Eye (tissue), 1 donor: ENCODE measurements around the gene CDCP1.
"Not testable (repeated sequence)": the region's sequence is repeated elsewhere in the genome, so short reads cannot be mapped to it uniquely, and the experiment has no call there.

Source experiments
- DNase-seq: peaks from one replicate; pipeline ENCODE4 v3.0.0-alpha.2; 2015

The CDCP1 gene

DNA sequence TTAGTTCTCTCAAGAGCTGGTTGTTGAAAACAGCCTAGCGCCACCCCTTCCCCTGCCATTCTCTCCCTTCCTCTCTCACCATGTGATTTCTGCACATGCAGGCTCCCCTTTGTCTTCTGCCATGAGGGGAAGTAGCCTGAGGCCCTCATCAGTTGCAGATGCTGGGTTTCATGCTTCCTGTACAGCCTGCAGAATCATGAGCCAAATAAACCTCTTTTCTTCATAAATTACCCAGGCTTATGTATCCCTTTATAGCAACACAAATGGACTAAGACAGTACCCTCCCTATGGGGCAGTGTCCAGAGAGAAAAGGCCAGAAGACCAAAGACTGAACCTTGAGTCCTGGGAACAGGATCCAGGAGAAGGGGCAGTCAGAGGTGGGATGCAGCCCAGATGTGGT, 65.4 kb downstream of the CDCP1 start:
- DNase-seq: no peak

DNA sequence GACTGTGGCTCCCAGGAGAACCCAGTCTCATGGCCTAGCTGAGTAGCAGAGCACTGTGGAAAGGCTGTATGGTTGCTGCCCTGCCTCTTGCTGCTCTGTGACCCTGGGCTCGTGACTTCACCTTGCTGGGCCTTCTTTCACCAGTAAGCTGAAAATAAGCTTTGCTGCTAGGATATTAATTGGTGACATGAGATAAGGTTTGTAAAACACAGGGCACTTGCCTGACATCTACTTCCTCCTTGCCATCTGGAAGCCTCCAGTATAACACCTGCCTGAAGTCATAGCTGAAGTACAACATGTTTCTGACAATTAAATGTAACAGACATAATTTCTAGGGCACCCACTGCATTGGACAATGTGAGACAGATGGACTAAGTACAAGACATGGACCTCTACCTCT, 66.5 kb downstream of the CDCP1 start:
- DNase-seq: no peak

DNA sequence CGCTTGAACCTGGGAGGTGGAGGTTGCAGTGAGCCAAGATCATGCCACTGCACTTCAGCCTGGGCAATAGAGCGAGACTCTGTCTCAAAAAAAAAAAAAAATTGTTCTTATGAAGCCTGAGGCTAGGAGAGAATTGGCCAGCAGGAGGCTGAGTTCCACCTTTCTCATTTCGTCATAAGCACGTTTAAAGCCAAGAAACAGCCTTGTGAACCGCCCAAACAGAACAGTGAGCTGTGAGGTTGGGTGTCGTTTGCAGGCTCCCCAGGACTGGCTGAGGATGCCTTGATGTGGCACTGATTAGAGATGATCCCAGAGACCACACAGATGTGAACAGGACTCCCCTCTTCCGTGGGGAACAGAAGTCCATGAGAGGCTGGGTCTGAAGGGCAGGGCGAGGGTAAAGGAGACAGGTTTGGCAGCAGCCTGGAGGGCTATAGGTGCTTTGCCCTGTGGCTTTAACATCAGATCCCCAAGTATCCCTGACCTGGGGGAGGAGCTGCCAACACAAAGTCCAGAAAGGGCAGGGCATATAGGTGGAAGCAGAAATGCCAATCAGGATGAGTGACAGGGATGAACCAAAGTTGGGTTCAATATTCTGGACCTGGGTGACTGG, 67.2 kb downstream of the CDCP1 start:
- DNase-seq: no peak

DNA sequence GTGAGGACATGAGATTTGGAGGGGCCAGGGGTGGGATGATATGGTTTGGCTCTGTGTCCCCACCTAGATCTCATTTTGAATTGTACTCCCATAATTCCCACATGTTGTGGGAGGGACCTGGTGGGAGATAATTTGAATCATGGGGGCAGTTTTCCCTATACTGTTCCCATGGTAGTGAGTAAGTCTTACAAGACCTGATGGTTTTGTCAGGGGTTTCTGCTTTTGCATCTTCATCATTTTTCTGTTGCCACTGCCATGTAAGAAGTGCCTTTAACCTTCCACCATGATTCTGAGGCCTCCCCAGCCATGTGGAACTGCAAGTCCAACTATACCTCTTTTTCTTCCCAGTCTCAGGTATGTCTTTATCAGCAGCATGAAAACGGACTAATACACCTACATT, 67.9 kb downstream of the CDCP1 start:
- not testable (repeated sequence) for DNase-seq

DNA sequence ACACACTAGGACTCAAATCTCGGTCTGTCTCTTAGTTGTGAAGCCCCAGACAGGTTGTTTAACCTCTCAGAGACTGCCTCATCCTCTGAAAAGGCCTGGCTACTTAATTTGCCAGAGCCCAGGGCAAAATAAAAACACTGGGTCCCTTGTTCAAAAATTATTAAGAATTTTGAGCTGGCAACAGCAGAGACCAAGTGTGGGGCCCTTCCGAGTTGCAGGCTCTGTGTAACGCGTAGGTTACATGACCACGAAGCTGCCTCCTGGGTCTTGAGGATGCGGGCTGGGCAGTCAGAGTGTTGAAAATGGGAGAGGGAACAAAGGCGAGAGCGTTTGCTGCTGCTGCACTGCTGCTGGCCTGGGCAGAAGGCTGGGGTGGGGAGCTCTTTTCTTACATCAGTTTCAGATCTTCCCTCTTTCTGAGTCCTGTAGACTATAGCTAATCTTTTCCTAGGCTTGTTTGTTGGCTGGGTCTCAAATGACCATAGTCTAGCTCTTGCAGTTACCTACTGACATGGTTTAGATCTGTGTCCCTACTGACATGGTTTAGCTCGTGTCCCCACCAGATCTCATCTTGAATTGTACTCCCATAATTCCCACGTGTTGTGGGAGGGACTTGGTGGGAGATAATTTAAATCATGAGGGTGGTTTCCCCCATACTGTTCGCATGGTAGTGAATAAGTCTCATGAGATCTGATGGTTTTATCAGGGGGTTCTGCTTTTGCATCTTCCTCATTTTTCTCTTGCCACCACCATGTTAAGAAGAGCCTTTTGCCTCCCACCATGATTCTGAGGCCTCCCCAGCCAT, 70.2 kb downstream of the CDCP1 start:
- no peak for DNase-seq

DNA sequence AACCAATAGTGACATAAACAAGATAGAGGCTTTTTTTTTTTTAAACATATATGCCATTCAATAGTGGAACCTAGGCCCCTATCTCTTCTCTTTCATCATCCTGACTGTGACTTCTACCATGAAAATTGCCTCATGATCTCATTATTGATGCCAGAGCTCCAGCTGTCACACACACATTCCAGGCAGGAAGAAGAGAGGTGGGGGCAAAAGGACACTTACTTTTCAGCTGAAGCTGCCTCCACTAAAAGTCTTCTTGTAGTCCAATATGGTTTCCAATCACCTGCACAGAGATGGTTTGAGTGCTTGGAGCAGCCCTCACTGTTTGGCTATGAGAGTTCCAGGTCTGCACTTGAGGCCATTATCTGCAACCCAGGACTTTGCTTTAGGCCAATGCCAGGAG, 75.1 kb downstream of the CDCP1 start:
- DNase-seq: no peak

DNA sequence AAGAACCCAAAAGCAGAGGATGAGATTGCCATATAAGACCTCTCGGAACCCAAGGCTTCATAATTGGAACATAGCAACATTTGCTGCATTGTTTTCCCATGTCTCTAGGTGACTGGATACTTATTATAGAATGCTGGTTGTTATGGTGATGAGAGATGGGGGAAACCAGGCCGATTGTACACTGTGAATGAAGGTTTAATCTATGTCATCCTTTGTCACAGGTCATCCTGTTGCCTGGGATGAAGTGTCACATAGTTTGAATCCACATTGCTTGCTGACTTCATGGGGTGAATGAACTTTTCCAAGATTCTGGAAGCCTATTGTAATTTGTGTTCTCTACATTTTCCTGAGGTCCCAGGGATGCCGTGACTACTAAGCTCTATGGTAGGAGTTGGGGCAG, 78.2 kb downstream of the CDCP1 start:
- DNase-seq: no peak

DNA sequence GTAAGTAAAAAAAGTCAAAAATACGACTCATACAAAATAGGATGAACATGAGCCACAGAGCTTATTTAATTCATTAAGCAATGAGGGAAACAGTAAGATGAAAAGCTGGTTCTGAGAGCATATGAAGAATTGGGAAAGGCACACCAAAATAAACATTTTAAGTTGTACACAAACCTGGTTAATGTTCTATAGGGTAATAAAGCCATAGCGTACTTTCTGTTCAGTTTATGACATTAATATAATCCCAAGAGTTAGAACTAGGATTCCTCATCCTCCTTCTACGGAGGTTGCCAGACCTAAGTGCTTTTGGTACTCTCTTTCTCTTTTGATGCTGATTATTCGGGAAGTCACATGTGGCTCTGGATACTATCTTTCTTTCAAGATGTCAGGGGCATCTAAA, 78.7 kb downstream of the CDCP1 start:
- DNase-seq: no peak

DNA sequence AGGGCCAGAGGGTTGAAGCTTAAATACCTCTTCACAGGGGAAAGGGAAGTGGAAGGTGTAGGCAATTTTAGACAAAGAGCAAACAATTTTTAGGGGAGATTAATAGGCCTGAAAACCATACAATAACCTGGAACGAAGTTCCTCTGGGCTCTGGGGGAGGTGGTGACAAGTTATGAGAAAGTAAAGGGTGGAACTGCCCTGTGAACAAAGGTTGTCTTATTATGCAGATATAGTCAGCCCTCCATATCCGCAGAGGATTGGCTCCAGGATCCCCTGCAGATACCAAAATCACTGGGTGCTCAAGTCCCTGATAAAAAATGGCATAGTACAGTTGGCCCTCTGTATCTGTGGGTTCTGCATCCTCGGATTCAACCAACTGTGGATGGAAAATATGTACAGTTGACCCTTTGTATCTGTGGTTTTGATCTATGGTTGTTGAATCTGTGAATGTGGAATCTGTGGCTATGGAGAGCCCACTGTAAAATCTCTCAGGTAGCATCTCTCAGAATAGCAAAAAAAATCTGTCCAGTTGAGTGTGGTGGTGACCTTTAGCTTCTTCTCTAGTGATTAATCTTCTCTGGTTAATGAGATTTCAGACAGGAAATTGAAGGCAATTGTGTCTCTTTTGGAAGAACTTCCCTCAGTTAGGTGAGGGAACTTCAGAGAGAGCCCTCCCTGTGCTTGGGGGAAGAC, 79.9 kb downstream of the CDCP1 start:
- no peak for DNase-seq

DNA sequence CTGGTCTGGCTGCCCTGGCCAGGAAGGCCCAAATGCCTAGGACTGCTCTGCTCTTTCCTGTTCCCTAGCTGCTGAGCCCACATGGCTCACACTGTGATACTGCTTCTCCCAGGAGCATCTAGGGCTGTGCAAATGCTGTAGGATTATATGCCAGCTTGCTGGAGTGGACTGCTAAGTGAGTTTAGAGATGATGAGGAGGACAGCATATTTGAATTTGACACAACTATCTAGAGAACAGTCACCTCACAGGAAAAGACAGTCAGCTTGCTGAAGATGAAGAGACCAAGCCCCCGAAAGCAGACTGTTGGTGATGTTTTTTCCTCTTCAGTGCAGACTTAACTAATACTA, 80.8 kb downstream of the CDCP1 start:
- no peak for DNase-seq

DNA sequence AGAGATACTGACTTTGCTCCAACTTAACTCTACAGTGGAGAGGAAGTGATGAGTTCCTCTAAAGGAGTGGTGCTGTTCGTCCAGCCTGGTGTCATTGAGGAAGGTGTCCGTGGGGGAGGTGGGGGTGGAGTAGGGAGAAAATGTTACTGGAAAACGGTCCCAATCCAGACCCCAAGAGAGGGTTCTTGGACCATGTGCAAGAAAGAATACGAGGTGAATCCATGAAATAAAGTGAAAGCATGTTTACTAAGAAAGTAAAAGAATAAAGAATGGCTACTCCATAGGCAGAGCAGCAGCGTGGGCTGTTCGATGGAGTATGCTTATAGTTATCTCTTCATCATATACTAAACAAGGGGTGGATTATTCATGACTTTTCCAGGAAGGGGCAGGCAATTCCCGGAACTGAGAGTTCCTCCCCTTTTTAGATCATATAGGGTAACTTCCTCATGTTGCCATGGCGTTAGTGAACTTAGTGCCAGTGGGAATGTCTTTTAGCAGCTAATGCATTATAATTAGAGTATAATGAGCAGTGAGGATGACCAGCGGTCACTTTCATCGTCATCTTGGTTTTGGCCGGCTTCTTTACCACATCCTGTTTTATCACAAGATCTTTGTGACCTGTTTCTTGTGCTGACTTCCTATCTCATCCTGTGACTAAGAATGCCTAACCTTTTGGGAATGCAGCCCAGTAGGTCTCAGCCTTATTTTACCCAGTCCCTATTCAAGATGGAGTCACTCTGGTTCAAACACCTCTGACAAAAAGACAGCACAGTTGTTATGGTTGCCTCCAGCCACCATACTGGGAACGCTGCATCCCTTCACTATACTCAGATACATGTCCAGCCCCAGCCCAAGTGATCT, 81.4 kb downstream of the CDCP1 start:
- DNase-seq: no peak

DNA sequence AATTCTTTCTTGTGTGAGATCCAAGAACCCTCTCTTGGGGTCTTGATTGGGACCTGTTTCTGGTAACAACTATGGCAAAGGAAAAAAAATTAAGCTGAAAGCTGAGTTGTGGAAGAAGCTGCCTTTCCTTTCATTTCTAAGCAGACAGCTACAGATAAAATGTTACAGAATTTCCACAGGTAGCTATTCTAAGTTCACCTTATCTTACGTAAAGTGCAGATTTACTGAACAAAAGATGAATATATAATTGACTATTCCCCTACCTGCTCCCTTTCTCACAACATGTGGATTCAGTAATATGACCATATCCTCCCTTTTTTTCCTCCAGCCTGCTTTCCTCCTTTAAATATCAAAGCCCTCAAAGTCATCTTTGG, 83.5 kb downstream of the CDCP1 start:
- DNase-seq: no peak

DNA sequence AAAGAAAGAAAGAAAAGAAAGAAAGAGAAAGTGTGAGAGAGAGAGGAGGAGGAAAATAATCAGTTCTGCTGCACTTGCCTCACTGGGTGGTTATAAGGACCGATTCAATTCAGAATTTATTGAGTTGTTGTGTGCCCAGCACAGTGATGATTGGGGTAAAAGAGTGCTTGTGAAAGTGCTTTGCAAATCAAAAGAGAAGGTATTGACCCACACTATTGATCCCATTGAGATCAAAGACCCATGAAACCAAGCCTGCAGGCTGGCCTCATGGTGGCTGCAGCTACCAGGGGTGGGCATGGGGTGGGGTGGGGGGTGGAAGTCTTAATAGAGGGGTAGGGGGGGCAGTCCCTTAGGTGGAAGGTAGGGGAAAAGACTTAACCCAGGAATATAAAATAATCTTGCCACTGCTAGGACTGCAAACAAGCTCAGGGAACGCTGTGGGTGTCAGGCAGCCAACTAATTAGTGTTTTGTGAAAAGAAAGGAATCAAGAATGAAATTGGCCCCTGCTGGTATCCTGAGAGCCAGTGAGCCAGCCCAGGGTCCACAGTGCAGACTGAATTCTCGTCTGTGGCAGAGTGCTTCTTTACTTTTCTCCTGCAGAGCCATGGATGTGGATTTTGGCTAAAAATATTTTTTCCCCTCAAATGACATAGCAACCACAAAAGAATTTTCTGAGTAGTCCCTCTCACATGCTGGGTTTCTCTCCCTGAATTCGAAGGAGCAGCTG, 85.8 kb downstream of the CDCP1 start:
- DNase-seq: peak; percentile 7

DNA sequence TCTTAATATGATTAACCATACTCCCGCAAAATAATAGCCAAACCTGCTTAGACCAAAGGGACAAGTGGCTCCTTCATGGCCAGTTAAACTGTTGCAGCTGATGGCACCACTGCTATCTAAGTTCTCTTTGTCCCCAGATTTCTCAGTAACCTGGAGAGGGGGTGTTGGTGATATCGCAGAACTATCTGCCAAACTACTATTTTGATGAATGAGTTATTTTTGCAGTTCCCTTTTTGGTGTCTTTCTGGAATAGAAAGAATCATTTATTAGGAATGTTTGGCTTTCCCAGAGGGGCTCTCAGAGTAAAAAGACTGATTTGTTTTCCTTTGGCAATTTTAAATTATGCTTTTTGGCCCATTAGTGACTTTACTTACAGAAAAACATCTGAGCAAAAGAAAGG, 87.0 kb downstream of the CDCP1 start:
- no peak for DNase-seq

DNA sequence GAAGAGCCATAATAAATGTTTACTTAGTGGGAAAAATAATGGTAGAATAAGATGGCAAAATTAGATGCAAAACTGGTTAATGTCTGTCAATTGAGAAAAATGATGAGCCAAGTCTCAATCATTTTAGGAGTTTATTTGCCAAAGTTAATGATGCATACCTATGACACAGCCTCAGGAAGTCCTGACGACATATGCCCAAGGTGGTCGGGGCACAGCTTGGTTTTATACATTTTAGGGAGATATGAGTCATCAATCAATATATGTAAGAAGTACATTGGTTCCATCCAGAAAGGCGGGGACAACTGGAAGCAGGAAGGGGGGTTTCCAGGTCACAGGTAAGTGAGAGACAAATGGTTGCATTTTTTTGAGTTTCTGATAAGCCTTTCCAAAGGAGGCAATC, 88.6 kb downstream of the CDCP1 start:
- no peak for DNase-seq

DNA sequence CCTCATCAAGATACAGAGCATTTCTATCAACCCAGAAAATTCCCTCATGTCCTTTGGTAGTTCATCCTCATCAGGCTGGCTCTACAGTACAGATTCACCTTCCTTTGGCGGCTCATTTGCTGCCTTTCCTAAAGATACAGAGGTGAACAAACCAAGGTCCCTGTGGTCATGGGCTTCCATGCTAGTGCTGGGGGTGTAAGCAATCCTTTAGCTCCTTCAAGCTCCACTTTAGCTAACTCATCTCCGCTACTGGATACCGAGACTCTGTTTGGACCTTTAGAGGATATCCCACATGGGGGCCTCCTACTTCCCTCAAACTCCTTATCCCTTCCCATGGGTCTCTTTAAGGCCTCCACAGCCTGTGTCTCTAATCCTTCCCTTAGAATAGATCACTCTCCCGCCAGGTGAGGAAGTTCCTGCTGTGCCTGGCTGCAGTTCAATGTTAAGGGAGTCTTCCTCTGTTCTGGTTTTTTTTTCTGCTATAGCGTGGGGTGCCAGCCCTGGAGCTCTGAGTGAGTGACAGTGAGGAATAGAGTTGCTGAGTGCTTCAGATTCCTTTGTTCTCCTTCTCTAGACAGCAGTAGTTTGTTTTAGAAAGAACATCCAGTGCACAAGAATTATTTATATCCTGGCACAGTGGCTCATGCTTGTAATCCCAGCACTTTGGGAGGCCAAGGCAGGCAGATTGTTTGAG, 89.4 kb downstream of the CDCP1 start:
- no peak for DNase-seq

DNA sequence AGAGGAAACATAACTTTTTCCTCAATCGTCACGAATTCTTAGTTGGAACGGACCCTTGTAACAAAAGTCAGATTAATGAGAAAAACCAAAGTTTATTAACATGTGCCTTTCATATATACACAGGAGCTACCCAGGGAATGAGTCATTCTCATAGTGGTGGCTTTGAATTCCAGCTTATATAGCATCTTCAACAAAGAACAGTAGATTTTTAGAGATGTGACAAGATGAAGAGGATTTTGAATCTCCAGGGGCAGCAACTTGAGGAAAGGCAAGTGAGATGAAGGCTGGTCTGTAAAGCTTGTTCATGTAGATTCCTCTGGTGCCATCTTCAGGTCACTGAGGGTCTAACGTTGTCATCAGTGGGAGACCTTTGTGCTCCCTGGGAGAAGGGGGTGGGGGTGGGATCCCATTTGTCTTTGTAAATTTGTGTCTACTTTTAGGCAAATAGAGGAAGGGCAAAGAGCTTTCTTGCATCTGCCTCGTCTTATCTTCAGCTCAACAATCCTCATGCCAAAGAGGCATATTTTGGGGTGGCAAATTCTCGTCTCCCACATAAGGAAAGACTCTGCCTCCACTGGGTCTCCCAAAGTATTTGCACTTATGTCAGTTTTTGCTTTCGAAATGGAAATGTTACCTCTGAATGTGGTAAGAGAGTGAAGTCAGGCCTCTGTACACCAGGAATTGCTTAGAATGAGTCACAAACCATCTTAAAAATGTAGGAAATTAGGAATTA, 90.6 kb downstream of the CDCP1 start:
- peak; percentile 29 for DNase-seq

DNA sequence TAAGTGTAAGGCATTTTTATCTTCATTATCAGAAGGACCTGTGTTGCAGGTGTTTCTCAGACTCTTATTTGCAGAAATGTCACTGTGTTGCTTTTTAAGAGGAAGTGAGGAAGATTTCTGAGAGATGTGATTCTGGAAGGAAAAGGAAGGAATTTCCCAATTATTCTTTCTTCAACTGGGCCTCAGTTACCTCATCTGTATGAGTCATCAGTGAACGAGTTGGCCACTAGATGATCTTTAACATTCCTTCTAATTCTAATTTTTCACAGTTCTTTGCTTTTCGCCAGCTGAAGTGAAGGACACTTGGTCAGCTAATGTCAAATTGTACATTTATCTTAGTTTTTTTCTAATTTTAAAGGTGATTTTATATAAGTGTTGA, 91.2 kb downstream of the CDCP1 start:
- DNase-seq: no peak

DNA sequence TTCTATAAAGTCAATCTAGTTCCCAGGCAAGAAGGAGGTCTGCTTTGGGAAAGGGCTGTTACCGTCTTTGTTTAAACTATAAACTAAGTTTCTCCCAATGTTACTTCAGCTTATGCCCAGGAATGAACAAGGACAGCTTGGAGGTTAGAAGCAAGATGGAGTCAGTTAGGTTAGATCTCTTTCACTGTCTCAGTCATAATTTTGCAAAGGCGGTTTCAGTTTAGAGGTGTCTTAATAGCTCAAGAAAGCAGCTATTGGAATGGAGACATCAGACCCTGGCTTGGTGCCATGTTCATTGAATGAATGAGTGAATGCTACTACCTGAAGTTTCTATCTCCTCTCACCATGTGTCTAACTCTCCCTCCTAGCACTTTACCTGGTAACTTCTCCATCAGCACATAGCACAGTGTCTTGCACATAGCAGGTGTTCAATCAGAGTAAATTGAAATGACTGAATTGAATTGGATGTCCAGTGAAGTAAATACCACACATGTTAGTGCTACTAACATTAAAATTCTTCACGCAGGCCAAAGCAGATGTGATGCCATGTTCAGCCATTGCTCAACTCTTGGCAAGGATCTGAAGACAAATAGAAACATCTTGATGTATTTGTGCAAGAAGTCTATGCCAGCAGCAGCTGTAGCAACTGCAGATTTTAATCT, 91.9 kb downstream of the CDCP1 start:
- DNase-seq: no peak

DNA sequence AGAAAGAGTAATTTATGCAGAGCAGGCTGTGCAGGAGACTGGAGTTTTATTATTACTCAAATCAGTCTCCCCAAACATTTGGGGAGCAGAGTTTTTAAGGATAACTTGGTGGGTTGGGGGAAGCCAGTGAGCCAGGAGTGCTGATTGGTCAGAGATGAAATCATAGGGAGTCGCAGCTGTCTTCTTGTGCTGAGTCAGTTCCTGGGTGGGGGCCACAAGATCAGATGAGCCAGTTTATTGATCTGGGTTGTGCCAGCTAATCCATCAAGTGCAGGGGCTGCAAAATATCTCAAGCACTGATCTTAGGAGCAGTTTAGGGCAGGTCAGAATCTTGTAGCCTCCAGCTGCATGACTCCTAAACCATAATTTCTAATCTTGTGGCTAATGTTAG, 92.4 kb downstream of the CDCP1 start:
- DNase-seq: not testable (repeated sequence)

DNA sequence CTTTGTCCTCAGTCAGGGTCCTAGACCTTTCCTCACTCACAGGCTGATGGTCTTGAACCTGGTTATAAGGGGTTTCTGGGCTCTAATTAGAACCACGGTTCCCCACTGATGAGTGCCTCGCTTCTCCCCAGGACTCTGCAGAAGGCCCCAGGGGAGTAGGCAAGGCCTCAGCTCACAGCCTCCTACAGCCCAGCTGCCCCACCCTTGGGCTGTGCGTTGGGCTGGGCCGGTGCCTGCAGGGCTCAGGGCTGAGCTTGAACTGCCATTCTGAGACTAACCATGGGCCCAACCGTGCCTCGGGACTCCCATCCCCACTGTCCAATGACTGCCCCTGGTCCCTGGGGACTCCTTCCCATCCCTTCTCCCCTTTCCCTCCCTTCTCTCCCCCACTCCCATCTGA, 94.5 kb downstream of the CDCP1 start:
- no peak for DNase-seq
